PC-3 (cell line): ENCODE data around the gene TMEM209. TPM values are rescaled to one million over a fixed set of nuclear protein-coding genes. Genes with fewer than 3 reads are reported as not detected.

Experiments
- ATAC-seq: fragments of 200-7000 bp; cut with Tn5 transposase; 2 replicates; pipeline ENCODE4 v1.9.1; 2020; ENCODE audit warnings: mild to moderate bottlenecking, moderate library complexity
- BruUV-seq: library from RNA; stranded (reverse); fragments of 400-500 nt; replicated peaks from 2 replicates; lab custom pipeline; 2021; lab: Mats Ljungman, UMichigan
- CTCF ChIA-PET: fragments of 300-600 bp; sonication (Branson Sonifier 250); formaldehyde crosslinking; loops from one replicate; lab custom pipeline; 2022; ENCODE audit warnings: antibody characterized with exemption; lab: Charles Lee
- POLR2A ChIA-PET: fragments of 300-600 bp; sonication (Branson Sonifier 250); formaldehyde crosslinking; loops from one replicate; lab custom pipeline; 2022; ENCODE audit warnings: antibody characterized with exemption; ENCODE audit not compliant: unreplicated experiment; lab: Charles Lee
- DNase-seq: peaks from one replicate; pipeline ENCODE4 v3.0.0-alpha.2; 2015
- H2AFZ ChIP-seq: fragments of 300-600 bp; sonication (generic); 2 replicates; pipeline ENCODE4 v1.6.0; 2016; ENCODE audit warnings: antibody characterized with exemption, low read length
- H3F3A ChIP-seq: fragments of 300-600 bp; sonication (generic); one replicate; pipeline ENCODE4 v1.6.0; 2017; ENCODE audit warnings: antibody characterized with exemption, low read length, control low read depth, mild to moderate bottlenecking; ENCODE audit not compliant: unreplicated experiment
- H3K27ac ChIP-seq: fragments of 300-600 bp; sonication (generic); 2 replicates; pipeline ENCODE4 v1.5.1; 2016; ENCODE audit warnings: mild to moderate bottlenecking, low read length
- H3K27me3 ChIP-seq: fragments of 300-600 bp; sonication (generic); 2 replicates; pipeline ENCODE4 v1.6.1; 2016; ENCODE audit warnings: low read length, mixed read lengths
- H3K36me3 ChIP-seq: fragments of 300-600 bp; sonication (generic); 2 replicates; pipeline ENCODE4 v1.6.1; 2016; ENCODE audit warnings: low read depth, mixed run types, low read length, mixed read lengths
- H3K4me1 ChIP-seq: fragments of 300-600 bp; sonication (generic); 2 replicates; pipeline ENCODE4 v1.5.1; 2016; ENCODE audit warnings: low read length; ENCODE audit not compliant: insufficient read depth
- H3K4me2 ChIP-seq: fragments of 300-600 bp; sonication (generic); 2 replicates; pipeline ENCODE4 v1.6.0; 2016; ENCODE audit warnings: low read length
- H3K4me3 ChIP-seq: fragments of 300-600 bp; sonication (generic); 2 replicates; pipeline ENCODE4 v1.5.1; 2016; ENCODE audit warnings: mild to moderate bottlenecking, low read length, mixed read lengths
- H3K79me2 ChIP-seq: fragments of 300-600 bp; sonication (generic); 2 replicates; pipeline ENCODE4 v1.6.1; 2017; ENCODE audit warnings: low read length, mixed read lengths
- H3K9ac ChIP-seq: fragments of 300-600 bp; sonication (generic); 2 replicates; pipeline ENCODE4 v1.6.0; 2016; ENCODE audit warnings: mild to moderate bottlenecking, low read length
- H3K9me2 ChIP-seq: fragments of 300-600 bp; sonication (generic); replicated peaks from 2 replicates; pipeline ENCODE4 v1.6.1; 2016; ENCODE audit warnings: mixed run types, low read length, mixed read lengths
- H3K9me3 ChIP-seq: fragments of 300-600 bp; sonication (generic); 2 replicates; pipeline ENCODE4 v1.6.1; 2016; ENCODE audit warnings: low read length, mixed read lengths
- H4K20me1 ChIP-seq: fragments of 300-600 bp; sonication (generic); 2 replicates; pipeline ENCODE4 v1.6.1; 2016; ENCODE audit warnings: low read length, mixed read lengths
- EZH2 ChIP-seq: fragments of 300-600 bp; sonication (generic); IDR thresholded peaks from one replicate; pipeline ENCODE4 v1.6.1; 2017; ENCODE audit warnings: antibody characterized with exemption, mild to moderate bottlenecking, low read length; ENCODE audit not compliant: unreplicated experiment
- EZH2phosphoT487 ChIP-seq: fragments of 300-600 bp; sonication (generic); IDR thresholded peaks from 2 replicates; pipeline ENCODE4 v1.6.1; 2018; ENCODE audit warnings: mild to moderate bottlenecking, antibody characterized with exemption, low read length, borderline replicate concordance
- intact Hi-C: fragments of 100-400 bp; cut with micrococcal nuclease; formaldehyde crosslinking; loops from 2 replicates; pipeline ENCODE4 v1.9.0; 2023
- total RNA-seq: library from RNA; depleted of rRNA; stranded (reverse); fragments of >200 nt; gene quantifications from 2 replicates; pipeline ENCODE4 v1.2.3, GENCODE V29; 2014
- TF ChIP-seq, protein P1 (sequence below): fragments of 300-600 bp; sonication (generic); conservative IDR thresholded peaks from 2 replicates; pipeline ENCODE4 v1.5.1; 2017; ENCODE audit warnings: antibody characterized with exemption, low read depth, mild to moderate bottlenecking, low read length

TMEM209 gene
- total RNA-seq, 1 experiment from 2014 or later, result 23.2 TPM

DNA sequence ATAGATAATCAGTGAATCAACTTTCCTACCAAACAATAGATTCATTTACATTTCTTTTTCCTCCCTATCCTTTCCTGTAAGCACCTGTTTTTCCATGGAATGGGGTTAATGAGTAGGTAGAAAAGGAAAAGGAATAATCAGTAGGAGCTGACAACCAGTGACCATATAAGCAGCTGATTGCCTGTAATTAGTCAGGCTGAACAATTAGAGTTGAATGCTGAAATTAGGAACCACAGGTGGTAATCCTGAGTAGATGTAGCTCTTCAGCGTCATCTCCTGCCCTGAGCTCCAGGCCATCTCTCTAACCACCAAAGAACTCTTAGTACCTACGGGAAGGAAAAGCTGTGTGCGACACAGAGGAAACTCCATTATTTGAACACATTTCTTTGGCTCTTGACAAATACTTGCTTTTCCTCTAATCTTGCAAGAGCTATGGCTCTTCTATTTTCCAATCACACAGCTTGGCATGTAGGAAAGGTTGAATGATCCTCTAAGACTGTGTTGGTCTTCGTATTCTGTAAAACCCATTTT is 71.0 kb downstream of the TMEM209 start:
- intact Hi-C loops, result no loop called here
- TF ChIP-seq, protein P1, sequence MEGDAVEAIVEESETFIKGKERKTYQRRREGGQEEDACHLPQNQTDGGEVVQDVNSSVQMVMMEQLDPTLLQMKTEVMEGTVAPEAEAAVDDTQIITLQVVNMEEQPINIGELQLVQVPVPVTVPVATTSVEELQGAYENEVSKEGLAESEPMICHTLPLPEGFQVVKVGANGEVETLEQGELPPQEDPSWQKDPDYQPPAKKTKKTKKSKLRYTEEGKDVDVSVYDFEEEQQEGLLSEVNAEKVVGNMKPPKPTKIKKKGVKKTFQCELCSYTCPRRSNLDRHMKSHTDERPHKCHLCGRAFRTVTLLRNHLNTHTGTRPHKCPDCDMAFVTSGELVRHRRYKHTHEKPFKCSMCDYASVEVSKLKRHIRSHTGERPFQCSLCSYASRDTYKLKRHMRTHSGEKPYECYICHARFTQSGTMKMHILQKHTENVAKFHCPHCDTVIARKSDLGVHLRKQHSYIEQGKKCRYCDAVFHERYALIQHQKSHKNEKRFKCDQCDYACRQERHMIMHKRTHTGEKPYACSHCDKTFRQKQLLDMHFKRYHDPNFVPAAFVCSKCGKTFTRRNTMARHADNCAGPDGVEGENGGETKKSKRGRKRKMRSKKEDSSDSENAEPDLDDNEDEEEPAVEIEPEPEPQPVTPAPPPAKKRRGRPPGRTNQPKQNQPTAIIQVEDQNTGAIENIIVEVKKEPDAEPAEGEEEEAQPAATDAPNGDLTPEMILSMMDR, result no peak
- TF ChIP-seq EZH2 (no peak), EZH2phosphoT487 (no peak)
- H3K9me2 ChIP-seq, result no peaks in the 10 kb centered on the region
- no peaks in the 10 kb centered on the region for H3K9me3 ChIP-seq
- H3K9ac ChIP-seq, result no peak overlapping the region
- DNase-seq, result no peak
- ATAC-seq, result no peak
- ChIA-PET POLR2A (interaction anchor here (0.6 kb wide), 1 partner anchor 673 kb away, joined by 3 read pairs; no protein-coding TSS in a partner anchor), CTCF (interaction anchor here (0.7 kb wide), 1 partner anchor 48 kb away, joined by 5 read pairs; no protein-coding TSS in a partner anchor)
- H3K27me3 ChIP-seq, result no peaks in the 10 kb centered on the region
- no peak overlapping the region for H3K4me3 ChIP-seq
- H3K36me3 ChIP-seq, result peaks cover 3% of the 10 kb centered on the region; the same call in 1 of the 2 replicates
- no peak overlapping the region for H3K4me2 ChIP-seq
- no peak overlapping the region for H3K27ac ChIP-seq
- no peaks in the 10 kb centered on the region for H3K4me1 ChIP-seq
- H4K20me1 ChIP-seq, result no peaks in the 10 kb centered on the region
- no peaks in the 10 kb centered on the region for H3K79me2 ChIP-seq
- H3F3A ChIP-seq, result no peaks in the 10 kb centered on the region
- H2AFZ ChIP-seq, result no peak overlapping the region
- BruUV-seq, result no TSS peak

DNA sequence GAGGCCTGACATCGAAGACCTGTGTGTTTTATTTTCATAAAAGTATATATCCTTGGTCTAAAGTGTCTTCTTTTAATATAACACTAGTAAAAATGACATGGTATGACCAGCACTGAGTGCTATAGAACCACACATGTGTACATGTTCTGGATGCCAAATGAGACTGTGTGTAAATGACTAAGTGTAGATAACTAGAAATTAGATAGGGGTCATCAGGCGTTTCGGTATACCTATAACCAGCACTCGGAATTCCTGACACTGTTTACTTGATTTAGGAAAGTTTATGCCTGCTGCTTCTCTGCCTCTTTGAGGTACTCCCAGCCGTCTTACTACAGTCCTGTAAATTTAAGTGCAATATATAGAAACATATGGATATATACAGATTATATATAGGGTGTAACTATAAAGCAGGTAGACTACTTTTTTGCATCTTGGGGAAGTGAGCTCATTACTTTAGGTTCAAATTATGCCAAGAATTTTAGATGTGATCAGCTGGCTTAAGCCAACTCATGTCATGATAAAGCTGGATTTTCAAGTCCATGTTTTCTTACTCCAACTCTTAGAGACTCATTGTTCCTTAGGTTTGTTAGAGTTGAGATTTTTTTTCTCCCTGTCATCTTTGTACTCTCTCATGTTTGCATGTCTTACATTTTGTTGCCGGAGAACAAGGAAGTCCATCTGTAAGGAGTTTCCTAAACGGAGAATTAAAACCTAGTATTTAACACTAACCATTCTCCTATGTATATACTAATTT is 72.0 kb downstream of the TMEM209 start:
- no peak for ATAC-seq
- no peaks in the 10 kb centered on the region for H3K27me3 ChIP-seq

More for the DNA sequence above, 72.0 kb downstream of the TMEM209 start:
- ChIA-PET POLR2A (no interaction called here), CTCF (interaction anchor here (0.7 kb wide), 1 partner anchor 49 kb away, joined by 5 read pairs; no protein-coding TSS in a partner anchor)
- Histone ChIP-seq H3K9me2 (no peaks in the 10 kb centered on the region), H3K4me3 (no peak overlapping the region), H2AFZ (no peak overlapping the region), H3K79me2 (no peaks in the 10 kb centered on the region), H3K9ac (no peak overlapping the region), H4K20me1 (no peaks in the 10 kb centered on the region), H3F3A (no peaks in the 10 kb centered on the region), H3K36me3 (peaks cover 7% of the 10 kb centered on the region; the same call in 1 of the 2 replicates), H3K4me2 (no peak overlapping the region), H3K4me1 (no peaks in the 10 kb centered on the region), H3K9me3 (no peaks in the 10 kb centered on the region), H3K27ac (no peak overlapping the region)
- no peak for DNase-seq
- intact Hi-C loops, result no loop called here
- TF ChIP-seq EZH2phosphoT487, result no peak
- TF ChIP-seq EZH2, result no peak
- TF ChIP-seq, protein P1, result no peak
- BruUV-seq, result no TSS peak
